Measurements from ENCODE around the gene GFRA1.

Gene GFRA1

GRCh38 chr10:116015583-116016333, 257.2 kb downstream of the GFRA1 start:
- DNase-seq: no peak

- DNase-seq: no peak
Measured at GRCh38 chr10:116014871-116015582, 258.0 kb downstream of the GFRA1 start.

GRCh38 chr10:116014326-116014725, 258.7 kb downstream of the GFRA1 start:
- no peak for DNase-seq

GRCh38 chr10:116011929-116012328, 261.1 kb downstream of the GFRA1 start:
- no peak for DNase-seq

- DNase-seq: no peak
Measured at GRCh38 chr10:116007256-116007891, 265.6 kb downstream of the GFRA1 start.
